RWPE1 (cell line): ENCODE measurements around the gene SIK3.

ENCODE experiments used
- CTCF ChIA-PET: fragments of 350-600 bp; sonication (Branson Sonifier 250); formaldehyde crosslinking; extraction: SDS; loops from one replicate; lab custom pipeline; 2021; lab: Yijun Ruan, JAX
- POLR2A ChIA-PET: fragments of 400-600 bp; formaldehyde crosslinking; extraction: SDS; loops from one replicate; lab custom pipeline; 2020; ENCODE audit warnings: antibody characterized with exemption; ENCODE audit not compliant: low non-redundant PET; lab: Yijun Ruan, JAX
- DNase-seq: peaks from one replicate; pipeline ENCODE4 v3.0.0; 2012; ENCODE audit warnings: low spot score
- H3K27ac ChIP-seq: fragments of 450-650 bp; 2 replicates; pipeline ENCODE4 v1.5.1; 2017
- CTCF ChIP-seq: fragments of 450-650 bp; conservative IDR thresholded peaks from 2 replicates; pipeline ENCODE4 v1.5.1; 2017; ENCODE audit warnings: low read depth, mild to moderate bottlenecking

Gene SIK3

GRCh38 chr11:116797816-116798215, 300.4 kb downstream of the SIK3 start:
- no peak for TF ChIP-seq CTCF
- DNase-seq, result no peak
- CTCF ChIA-PET, result no interaction called here
- H3K27ac ChIP-seq, result no peak overlapping the region
- POLR2A ChIA-PET, result no interaction called here

GRCh38 chr11:116796548-116796947, 301.7 kb downstream of the SIK3 start:
- no peak for DNase-seq
- H3K27ac ChIP-seq, result no peak overlapping the region
- POLR2A ChIA-PET, result no interaction called here
- no peak for TF ChIP-seq CTCF
- CTCF ChIA-PET, result interaction anchor here (0.6 kb wide), 1 partner anchor 313 kb away, joined by 3 read pairs; no protein-coding TSS in a partner anchor

- no peak for TF ChIP-seq CTCF
- ChIA-PET POLR2A (no interaction called here), CTCF (interaction anchor here (0.6 kb wide), 1 partner anchor 333 kb away, joined by 6 read pairs; no protein-coding TSS in a partner anchor)
- H3K27ac ChIP-seq, result no peak overlapping the region
- DNase-seq, result no peak
Measured at GRCh38 chr11:116794851-116795250, 303.4 kb downstream of the SIK3 start.

- H3K27ac ChIP-seq, result no peak overlapping the region
- ChIA-PET CTCF (interaction anchor here (0.6 to 0.8 kb wide), 4 partner anchors 36 to 821 kb away, joined by 3 read pairs; partner anchors contain the start of gene APOC3), POLR2A (no interaction called here)
- no peak for DNase-seq
- no peak for TF ChIP-seq CTCF
Measured at GRCh38 chr11:116793772-116794097, 304.5 kb downstream of the SIK3 start.
